ENCODE measurements around the gene AXIN2.
"Not testable (repeated sequence)": the region's sequence is repeated elsewhere in the genome, so short reads cannot be mapped to it uniquely, and the experiment has no call there.

AXIN2 gene

GRCh38 chr17:65537845-65538674 is 23.4 kb downstream of the AXIN2 start:
- DNase-seq (ENCODE audit: low read depth), result peak; percentile 97

GRCh38 chr17:65537343-65537844 is 24.1 kb downstream of the AXIN2 start:
- DNase-seq (ENCODE audit: low read depth), result no peak

GRCh38 chr17:65536573-65537342 is 24.7 kb downstream of the AXIN2 start:
- no peak for DNase-seq (ENCODE audit: low read depth)

- DNase-seq (ENCODE audit: low read depth), result no peak
These were observed 25.5 kb downstream of the AXIN2 start for GRCh38 chr17:65535777-65536572.

GRCh38 chr17:65533852-65534457 is 27.5 kb downstream of the AXIN2 start:
- DNase-seq (ENCODE audit: low read depth), result no peak

GRCh38 chr17:65533056-65533745 is 28.2 kb downstream of the AXIN2 start:
- no peak for DNase-seq (ENCODE audit: low read depth)

GRCh38 chr17:65532101-65532890 is 29.2 kb downstream of the AXIN2 start:
- DNase-seq (ENCODE audit: low read depth), result no peak

GRCh38 chr17:65531256-65532100 is 30.0 kb downstream of the AXIN2 start:
- no peak for DNase-seq (ENCODE audit: low read depth)

GRCh38 chr17:65530523-65531255 is 30.8 kb downstream of the AXIN2 start:
- DNase-seq (ENCODE audit: low read depth), result no peak

- DNase-seq (ENCODE audit: low read depth), result no peak
These were observed 31.5 kb downstream of the AXIN2 start for GRCh38 chr17:65529761-65530522.

- DNase-seq (ENCODE audit: low read depth), result no peak
These were observed 32.3 kb downstream of the AXIN2 start for GRCh38 chr17:65529040-65529633.

GRCh38 chr17:65527857-65528591 is 33.4 kb downstream of the AXIN2 start:
- no peak for DNase-seq (ENCODE audit: low read depth)

GRCh38 chr17:65527381-65527780 is 34.1 kb downstream of the AXIN2 start:
- DNase-seq (ENCODE audit: low read depth), result no peak

- not testable (repeated sequence) for DNase-seq (ENCODE audit: low read depth)
These were observed 34.6 kb downstream of the AXIN2 start for GRCh38 chr17:65526854-65527253.

GRCh38 chr17:65523853-65524664 is 37.4 kb downstream of the AXIN2 start:
- no peak for DNase-seq (ENCODE audit: low read depth)

GRCh38 chr17:65523411-65523810 is 38.0 kb downstream of the AXIN2 start:
- no peak for DNase-seq (ENCODE audit: low read depth)
